ENCODE measurements around the gene CNTD1. TPM values are rescaled to one million over a fixed set of nuclear protein-coding genes. Genes with fewer than 3 reads are reported as not detected.
"Not testable (repeated sequence)": the region's sequence is repeated elsewhere in the genome, so short reads cannot be mapped to it uniquely, and the experiment has no call there.

CNTD1 gene
- total and polyA plus RNA-seq, 2 donors, result 0.09 to 0.32 TPM

DNA sequence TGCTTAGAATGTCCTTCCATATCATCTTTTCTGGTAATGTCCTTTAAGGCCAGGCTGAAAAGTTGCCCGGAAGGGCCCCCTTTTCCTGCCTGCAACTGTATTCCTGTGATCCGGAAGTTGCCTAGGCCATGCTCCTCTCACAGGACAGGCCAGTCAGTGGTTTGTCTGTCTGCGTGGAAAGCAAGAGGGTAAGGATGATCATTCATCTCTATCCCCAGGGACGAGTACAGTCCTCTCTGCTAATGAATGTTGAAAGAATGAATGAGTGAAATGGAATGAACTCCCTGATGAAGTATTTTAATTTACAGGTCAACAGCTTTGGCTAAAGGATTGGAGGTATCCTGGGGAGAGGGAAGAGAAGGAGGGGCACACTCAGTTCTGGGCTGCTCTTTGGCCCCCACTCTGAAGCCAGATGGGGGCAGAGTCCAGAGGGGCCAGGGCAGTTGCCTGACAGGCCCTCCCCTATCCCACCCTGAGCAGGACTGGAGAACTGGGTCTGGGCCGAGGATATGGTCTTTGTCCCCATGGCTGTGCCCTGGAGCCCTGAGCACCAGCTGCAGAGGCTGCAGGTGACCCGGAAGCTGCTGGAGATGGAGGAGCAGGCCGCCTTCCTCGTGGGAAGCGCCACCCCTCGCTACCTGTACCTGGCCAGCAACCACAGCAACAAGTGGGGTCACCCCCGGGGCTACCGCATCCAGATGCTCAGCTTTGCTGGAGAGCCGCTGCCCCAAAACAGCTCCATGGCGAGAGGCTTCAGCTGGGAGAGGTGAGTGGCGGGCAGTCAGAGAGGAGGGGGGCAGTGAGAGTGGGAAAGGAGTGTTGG is 55.5 kb downstream of the CNTD1 start:
- H3K36me3 ChIP-seq (ENCODE audit: control insufficient read depth in 2 of 2, insufficient read depth in 2 of 2, low read length in 1 of 2), result no peaks in the 10 kb centered on the region
- 91% methylated on average over 15 of the region's 15 CpGs for WGBS
- DNase-seq (ENCODE audit: low read depth in 6 of 9, low spot score in 9 of 9), result no peak
- H3K4me3 ChIP-seq (ENCODE audit: low read length in 2 of 2), result no peak overlapping the region
- H3K27me3 ChIP-seq (ENCODE audit: control insufficient read depth in 2 of 2, insufficient read depth in 1 of 2, low read length in 1 of 2), result peaks cover 0 to under 1% of the 10 kb centered on the region in 2 donors
- H3K9me3 ChIP-seq (ENCODE audit: control insufficient read depth in 2 of 2, insufficient read depth in 1 of 2, low read length in 1 of 2), result no peaks in the 10 kb centered on the region
- H3K4me1 ChIP-seq (ENCODE audit: control insufficient read depth in 2 of 2, insufficient read depth in 2 of 2, low read length in 2 of 2), result peaks cover 0 to 8% of the 10 kb centered on the region in 2 donors
- H3K27ac ChIP-seq (ENCODE audit: low read depth in 1 of 2, low read length in 1 of 2), result no peak overlapping the region

- Histone ChIP-seq H3K4me1 (ENCODE audit: control insufficient read depth in 2 of 2, insufficient read depth in 2 of 2, low read length in 2 of 2) (peaks cover 0 to 8% of the 10 kb centered on the region in 2 donors), H3K9me3 (ENCODE audit: control insufficient read depth in 2 of 2, insufficient read depth in 1 of 2, low read length in 1 of 2) (no peaks in the 10 kb centered on the region), H3K27ac (ENCODE audit: low read depth in 1 of 2, low read length in 1 of 2) (no peak overlapping the region), H3K36me3 (ENCODE audit: control insufficient read depth in 2 of 2, insufficient read depth in 2 of 2, low read length in 1 of 2) (no peaks in the 10 kb centered on the region), H3K4me3 (ENCODE audit: low read length in 2 of 2) (no peak overlapping the region), H3K27me3 (ENCODE audit: control insufficient read depth in 2 of 2, insufficient read depth in 1 of 2, low read length in 1 of 2) (no peaks in the 10 kb centered on the region)
- DNase-seq (ENCODE audit: low read depth in 6 of 9, low spot score in 9 of 9), result no peak
- 89% methylated on average over 8 of the region's 8 CpGs for WGBS
These were observed 56.5 kb downstream of the CNTD1 start for GRCh38 chr17:42855048-42855596.

DNA sequence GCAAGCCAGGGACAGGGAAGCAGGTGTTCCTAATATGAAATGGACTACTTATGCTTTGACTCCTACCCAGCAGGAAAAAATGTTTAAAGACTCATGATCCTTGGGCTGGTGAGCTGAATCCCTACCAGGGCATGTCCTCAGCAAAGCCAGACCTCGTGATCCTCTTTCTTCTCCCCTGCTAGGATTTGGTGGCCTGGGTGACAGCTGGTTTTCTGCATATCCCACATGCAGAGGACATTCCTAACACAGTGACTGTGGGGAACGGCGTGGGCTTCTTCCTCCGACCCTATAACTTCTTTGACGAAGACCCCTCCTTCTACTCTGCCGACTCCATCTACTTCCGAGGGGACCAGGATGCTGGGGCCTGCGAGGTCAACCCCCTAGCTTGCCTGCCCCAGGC is 57.4 kb downstream of the CNTD1 start:
- H3K27ac ChIP-seq (ENCODE audit: low read depth in 1 of 2, low read length in 1 of 2); H3K27me3 ChIP-seq (ENCODE audit: control insufficient read depth in 2 of 2, insufficient read depth in 1 of 2, low read length in 1 of 2); H3K4me3 ChIP-seq (ENCODE audit: low read length in 2 of 2); H3K4me1 ChIP-seq (ENCODE audit: control insufficient read depth in 2 of 2, insufficient read depth in 2 of 2, low read length in 2 of 2); DNase-seq (ENCODE audit: low read depth in 6 of 9, low spot score in 9 of 9); H3K36me3 ChIP-seq (ENCODE audit: control insufficient read depth in 2 of 2, insufficient read depth in 2 of 2, low read length in 1 of 2); H3K9me3 ChIP-seq (ENCODE audit: control insufficient read depth in 2 of 2, insufficient read depth in 1 of 2, low read length in 1 of 2): not testable (repeated sequence)
- 96% methylated on average over 7 of the region's 8 CpGs for WGBS

GRCh38 chr17:42856516-42856915 is 57.9 kb downstream of the CNTD1 start:
- not testable (repeated sequence) for DNase-seq (ENCODE audit: low read depth in 6 of 9, low spot score in 9 of 9); H3K27ac ChIP-seq (ENCODE audit: low read depth in 1 of 2, low read length in 1 of 2); H3K9me3 ChIP-seq (ENCODE audit: control insufficient read depth in 2 of 2, insufficient read depth in 1 of 2, low read length in 1 of 2); H3K36me3 ChIP-seq (ENCODE audit: control insufficient read depth in 2 of 2, insufficient read depth in 2 of 2, low read length in 1 of 2); H3K4me1 ChIP-seq (ENCODE audit: control insufficient read depth in 2 of 2, insufficient read depth in 2 of 2, low read length in 2 of 2); H3K27me3 ChIP-seq (ENCODE audit: control insufficient read depth in 2 of 2, insufficient read depth in 1 of 2, low read length in 1 of 2); H3K4me3 ChIP-seq (ENCODE audit: low read length in 2 of 2)
- 98% methylated on average over 6 of the region's 8 CpGs for whole genome bisulfite sequencing

- Histone ChIP-seq H3K9me3 (ENCODE audit: control insufficient read depth in 2 of 2, insufficient read depth in 1 of 2, low read length in 1 of 2) (no peaks in the 10 kb centered on the region), H3K27ac (ENCODE audit: low read depth in 1 of 2, low read length in 1 of 2) (no peak overlapping the region), H3K4me1 (ENCODE audit: control insufficient read depth in 2 of 2, insufficient read depth in 2 of 2, low read length in 2 of 2) (peaks cover 0 to 8% of the 10 kb centered on the region in 2 donors), H3K27me3 (ENCODE audit: control insufficient read depth in 2 of 2, insufficient read depth in 1 of 2, low read length in 1 of 2) (no peaks in the 10 kb centered on the region), H3K36me3 (ENCODE audit: control insufficient read depth in 2 of 2, insufficient read depth in 2 of 2, low read length in 1 of 2) (no peaks in the 10 kb centered on the region), H3K4me3 (ENCODE audit: low read length in 2 of 2) (no peak overlapping the region)
- no peak for DNase-seq (ENCODE audit: low read depth in 6 of 9, low spot score in 9 of 9)
- 100% methylated on average over 1 of the region's 1 CpG for WGBS
These were observed 58.7 kb downstream of the CNTD1 start for GRCh38 chr17:42857389-42857788.

Other genes with a start within 250 kb of the CNTD1 start
- gene HSD17B1, start 245.9 kb upstream of the CNTD1 start, total RNA-seq, result 1.1 TPM
- 6.1 TPM for gene HSD17B1, start 245.9 kb upstream of the CNTD1 start, polyA plus RNA-seq
- 20.7 TPM for gene COASY, start 236.7 kb upstream of the CNTD1 start, total RNA-seq
- gene COASY, start 236.7 kb upstream of the CNTD1 start, polyA plus RNA-seq, result 89.3 TPM
- gene MLX, start 231.8 kb upstream of the CNTD1 start, total RNA-seq, result 29.3 TPM
- gene MLX, start 231.8 kb upstream of the CNTD1 start, polyA plus RNA-seq, result 45.2 TPM
- 7.2 TPM for gene PSMC3IP, start 221.1 kb upstream of the CNTD1 start, total RNA-seq
- gene PSMC3IP, start 221.1 kb upstream of the CNTD1 start, polyA plus RNA-seq, result 5.1 TPM
- gene RETREG3, start 189.5 kb upstream of the CNTD1 start, total RNA-seq, result 40.0 TPM
- 33.7 TPM for gene RETREG3, start 189.5 kb upstream of the CNTD1 start, polyA plus RNA-seq
- 24.1 TPM for gene TUBG1, start 189.2 kb upstream of the CNTD1 start, total RNA-seq
- gene TUBG1, start 189.2 kb upstream of the CNTD1 start, polyA plus RNA-seq, result 11.4 TPM
- gene TUBG2, start 139.6 kb upstream of the CNTD1 start, total RNA-seq, result 3.0 TPM
- 11.3 TPM for gene TUBG2, start 139.6 kb upstream of the CNTD1 start, polyA plus RNA-seq
- gene PLEKHH3, start 121.9 kb upstream of the CNTD1 start, total RNA-seq, result 8.2 TPM
- 20.3 TPM for gene PLEKHH3, start 121.9 kb upstream of the CNTD1 start, polyA plus RNA-seq
- gene CCR10, start 117.0 kb upstream of the CNTD1 start, total RNA-seq, result 0.80 TPM
- 1.2 TPM for gene CCR10, start 117.0 kb upstream of the CNTD1 start, polyA plus RNA-seq
- gene CNTNAP1, start 116.3 kb upstream of the CNTD1 start, total RNA-seq, result 0.76 TPM
- gene CNTNAP1, start 116.3 kb upstream of the CNTD1 start, polyA plus RNA-seq, result 2.1 TPM
- gene EZH1, start 53.8 kb upstream of the CNTD1 start, total RNA-seq, result 18.5 TPM
- gene EZH1, start 53.8 kb upstream of the CNTD1 start, polyA plus RNA-seq, result 38.8 TPM
- 8.4 TPM for gene RAMP2, start 37.6 kb upstream of the CNTD1 start, total RNA-seq
- gene RAMP2, start 37.6 kb upstream of the CNTD1 start, polyA plus RNA-seq, result 22.1 TPM
- gene VPS25, start 25.4 kb upstream of the CNTD1 start, total RNA-seq, result 75.0 TPM
- 58.3 TPM for gene VPS25, start 25.4 kb upstream of the CNTD1 start, polyA plus RNA-seq
- gene WNK4, start 18.3 kb upstream of the CNTD1 start, total RNA-seq, result 0.05 TPM
- gene WNK4, start 18.3 kb upstream of the CNTD1 start, polyA plus RNA-seq, result 0.11 TPM
- 72.4 TPM for gene COA3, start 157 bp upstream of the CNTD1 start, total RNA-seq
- gene COA3, start 157 bp upstream of the CNTD1 start, polyA plus RNA-seq, result 95.5 TPM
- 67.0 TPM for gene BECN1, start 25.4 kb downstream of the CNTD1 start, total RNA-seq
- 79.5 TPM for gene BECN1, start 25.4 kb downstream of the CNTD1 start, polyA plus RNA-seq
- gene PSME3, start 34.5 kb downstream of the CNTD1 start, total RNA-seq, result 43.9 TPM
- gene PSME3, start 34.5 kb downstream of the CNTD1 start, polyA plus RNA-seq, result 35.0 TPM
- gene AOC2, start 45.7 kb downstream of the CNTD1 start, total RNA-seq, result 0.28 TPM
- gene AOC2, start 45.7 kb downstream of the CNTD1 start, polyA plus RNA-seq, result 1.1 TPM
- gene AOC3, start 52.3 kb downstream of the CNTD1 start, total RNA-seq, result 1.2 TPM
- 16.0 TPM for gene AOC3, start 52.3 kb downstream of the CNTD1 start, polyA plus RNA-seq
- gene G6PC1, start 101.9 kb downstream of the CNTD1 start, total RNA-seq, result 0.05 TPM
- 0.07 TPM for gene G6PC1, start 101.9 kb downstream of the CNTD1 start, polyA plus RNA-seq
- gene AARSD1, start 165.6 kb downstream of the CNTD1 start, total RNA-seq, result 34.2 TPM
- 42.5 TPM for gene AARSD1, start 165.6 kb downstream of the CNTD1 start, polyA plus RNA-seq
- 0.76 TPM for gene PTGES3L, start 181.2 kb downstream of the CNTD1 start, total RNA-seq
- 1.1 TPM for gene PTGES3L, start 181.2 kb downstream of the CNTD1 start, polyA plus RNA-seq
- gene RUNDC1, start 181.7 kb downstream of the CNTD1 start, total RNA-seq, result 7.1 TPM
- 8.8 TPM for gene RUNDC1, start 181.7 kb downstream of the CNTD1 start, polyA plus RNA-seq
- gene RPL27, start 199.6 kb downstream of the CNTD1 start, total RNA-seq, result 2,182 TPM
- 4,515 TPM for gene RPL27, start 199.6 kb downstream of the CNTD1 start, polyA plus RNA-seq
- 53.1 TPM for gene IFI35, start 207.9 kb downstream of the CNTD1 start, total RNA-seq
- gene IFI35, start 207.9 kb downstream of the CNTD1 start, polyA plus RNA-seq, result 47.6 TPM
- gene VAT1, start 223.5 kb downstream of the CNTD1 start, total RNA-seq, result 46.8 TPM
- gene VAT1, start 223.5 kb downstream of the CNTD1 start, polyA plus RNA-seq, result 51.7 TPM
- 0.42 TPM for gene RND2, start 226.4 kb downstream of the CNTD1 start, total RNA-seq
- gene RND2, start 226.4 kb downstream of the CNTD1 start, polyA plus RNA-seq, result 0.41 TPM